Measurements from ENCODE around the gene RAD51B.
A peak's percentile ranks its signal among the peaks of the same experiment; 100 is the strongest.

RAD51B gene

DNA sequence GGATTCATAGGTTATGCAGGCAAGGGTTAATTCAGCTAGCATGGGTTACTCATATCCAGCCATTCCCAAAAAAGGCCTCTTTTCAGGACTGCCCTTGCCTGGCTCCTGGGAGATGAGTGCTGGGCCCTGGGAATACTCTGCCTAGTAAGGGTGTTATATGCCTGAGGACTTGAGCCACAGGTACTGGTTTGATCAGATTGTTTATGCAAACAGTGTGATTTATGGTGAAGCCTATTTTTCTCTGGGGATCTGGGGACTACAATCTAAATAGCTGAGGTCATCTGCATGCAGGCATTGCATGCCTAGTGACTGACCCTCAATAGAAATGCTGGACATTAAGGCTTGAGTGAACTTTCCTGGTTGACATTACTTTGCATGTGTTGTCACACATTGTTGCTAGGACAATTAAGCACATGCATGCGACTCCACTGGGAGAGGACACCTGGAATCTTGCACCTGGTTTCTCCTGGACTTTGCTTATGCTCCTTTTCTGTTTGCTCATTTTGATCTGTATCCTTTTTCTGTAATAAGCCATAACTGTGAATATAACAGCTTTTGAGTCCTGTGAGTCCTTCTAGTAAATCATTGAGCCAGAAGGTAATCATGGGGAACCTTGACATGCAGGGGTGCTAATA, 73.0 kb downstream of the RAD51B start:
- no peak for DNase-seq (ENCODE audit: low read depth in 3 of 3)

DNA sequence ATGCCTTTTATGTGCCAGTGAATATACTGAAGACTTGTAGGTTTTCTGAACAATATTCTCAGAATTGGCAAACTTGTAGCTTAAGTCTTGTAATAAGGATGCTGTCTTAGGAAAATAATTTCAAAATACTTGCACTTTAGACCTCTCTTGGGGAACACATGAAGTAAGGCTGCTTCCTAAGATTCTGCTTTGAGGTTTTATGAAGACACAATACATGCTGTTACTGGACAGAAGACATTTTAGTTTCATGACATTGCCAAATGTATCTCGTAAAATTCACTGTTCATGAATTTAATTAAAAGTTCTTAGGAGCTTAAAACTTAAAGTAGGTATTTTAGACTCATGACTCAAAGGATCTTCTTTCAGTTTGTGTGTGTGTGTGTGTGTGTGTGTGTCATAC, 80.7 kb downstream of the RAD51B start:
- DNase-seq (ENCODE audit: low read depth in 3 of 3) = no peak

DNA sequence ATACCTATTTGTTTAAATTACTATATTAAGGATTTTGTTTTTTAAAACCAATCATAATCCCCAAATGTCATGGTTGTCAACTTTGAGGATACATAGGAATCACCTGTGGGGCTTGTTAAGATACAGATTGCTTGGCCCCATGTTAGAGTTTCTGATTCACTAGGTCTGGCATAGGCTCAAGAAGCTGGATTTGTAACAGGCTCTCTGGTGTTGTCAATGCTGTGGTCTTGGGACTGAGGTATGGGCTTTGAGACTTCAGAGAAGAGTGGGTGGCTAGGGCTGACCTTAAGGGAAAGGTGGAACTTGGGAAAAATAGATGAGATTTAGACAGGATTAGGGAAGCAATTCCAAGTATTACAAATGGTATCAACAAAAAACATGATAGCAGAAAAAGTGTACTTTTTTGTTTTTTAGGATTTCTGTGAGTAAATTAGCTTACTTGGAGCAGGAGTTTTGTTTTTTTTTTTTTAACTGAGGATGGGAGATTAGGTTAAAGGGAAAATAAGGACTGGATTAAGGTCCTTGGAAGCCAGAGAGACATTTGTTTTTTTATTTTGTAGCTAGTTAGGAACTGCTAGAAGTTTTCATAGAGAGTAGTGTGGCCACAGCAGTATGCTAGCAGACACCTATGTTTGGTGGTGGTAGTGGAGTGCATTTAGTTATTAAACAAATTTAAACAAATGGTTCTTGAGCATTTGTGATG, 88.6 kb downstream of the RAD51B start:
- no peak for DNase-seq (ENCODE audit: low read depth in 3 of 3)

DNA sequence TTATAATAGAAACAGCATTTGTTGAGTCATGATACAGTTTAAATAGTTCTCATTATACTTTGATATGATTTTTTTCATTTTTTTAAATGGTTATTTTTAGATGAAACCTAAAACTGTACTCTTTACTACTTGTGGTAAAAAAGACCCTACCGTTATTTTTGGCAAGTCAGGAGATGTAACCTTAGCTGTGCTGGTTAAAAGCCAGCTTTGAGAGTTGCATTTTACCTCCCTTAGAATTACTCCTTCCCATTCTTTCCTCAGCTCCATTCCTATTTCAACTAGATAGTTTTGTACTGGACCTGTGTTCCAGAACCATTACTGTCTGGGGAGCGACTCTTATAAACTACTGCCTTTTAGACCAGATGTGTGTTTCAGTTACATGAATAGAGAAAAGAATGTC, 92.0 kb downstream of the RAD51B start:
- DNase-seq (ENCODE audit: low read depth in 3 of 3) = no peak

DNA sequence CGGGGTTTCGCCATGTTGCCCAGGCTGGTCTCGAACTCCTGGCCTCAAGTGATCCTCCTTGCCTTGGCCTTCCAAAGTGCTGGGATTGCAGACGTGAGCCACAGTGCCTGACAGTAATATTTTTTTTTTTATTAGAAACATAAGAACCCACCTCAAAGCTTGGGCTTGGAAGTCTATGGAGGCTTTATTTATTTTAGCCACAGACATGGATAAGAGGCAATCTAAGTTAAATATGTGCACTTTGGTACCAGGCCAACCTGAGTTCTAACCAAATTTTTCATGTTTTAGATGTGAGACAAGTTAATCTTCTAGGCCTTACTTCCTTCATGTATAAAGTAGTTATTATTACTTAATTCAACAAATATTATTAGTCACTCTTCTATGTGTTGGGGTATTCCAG, 96.9 kb downstream of the RAD51B start:
- DNase-seq (ENCODE audit: low read depth in 3 of 3) = no peak

DNA sequence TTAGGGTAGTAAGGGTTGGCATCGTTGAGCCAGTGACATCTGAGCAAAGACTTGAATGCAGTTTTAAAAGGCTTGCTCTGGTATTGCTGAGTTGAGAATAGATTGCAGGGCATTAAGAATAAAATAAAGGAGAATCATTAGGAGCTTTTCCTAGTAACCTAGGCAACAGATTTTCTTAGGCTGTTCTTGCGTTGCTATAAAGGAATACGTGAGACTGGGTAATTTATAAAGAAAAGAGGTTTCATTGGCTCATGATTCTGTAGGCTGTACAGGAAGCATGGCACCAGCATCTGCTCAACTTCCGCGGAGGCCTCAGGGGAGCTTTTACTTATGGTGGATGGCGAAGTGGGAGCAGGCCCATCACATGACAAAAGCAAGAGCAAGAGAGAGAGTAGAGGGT, 97.4 kb downstream of the RAD51B start:
- DNase-seq (ENCODE audit: low read depth in 3 of 3) = no peak

DNA sequence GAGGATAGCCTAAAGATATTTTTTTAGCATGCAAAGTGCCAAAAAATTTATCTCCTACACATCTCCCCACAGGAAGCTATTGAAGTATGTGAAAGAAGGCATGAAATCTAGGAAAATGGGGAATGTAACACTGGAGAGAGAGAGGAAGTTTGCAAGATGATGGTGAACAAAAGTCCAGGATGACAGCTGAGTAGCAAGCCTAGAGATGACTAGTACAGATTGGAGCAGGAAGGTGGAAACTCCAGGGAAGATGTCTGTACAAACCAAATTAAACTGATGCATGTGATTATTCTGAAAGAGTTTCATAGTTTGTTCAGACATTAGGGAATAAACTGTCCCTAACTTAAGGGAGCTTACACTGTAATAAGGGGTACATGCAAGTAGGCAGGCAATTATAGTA, 99.3 kb downstream of the RAD51B start:
- DNase-seq (ENCODE audit: low read depth in 3 of 3) = no peak

DNA sequence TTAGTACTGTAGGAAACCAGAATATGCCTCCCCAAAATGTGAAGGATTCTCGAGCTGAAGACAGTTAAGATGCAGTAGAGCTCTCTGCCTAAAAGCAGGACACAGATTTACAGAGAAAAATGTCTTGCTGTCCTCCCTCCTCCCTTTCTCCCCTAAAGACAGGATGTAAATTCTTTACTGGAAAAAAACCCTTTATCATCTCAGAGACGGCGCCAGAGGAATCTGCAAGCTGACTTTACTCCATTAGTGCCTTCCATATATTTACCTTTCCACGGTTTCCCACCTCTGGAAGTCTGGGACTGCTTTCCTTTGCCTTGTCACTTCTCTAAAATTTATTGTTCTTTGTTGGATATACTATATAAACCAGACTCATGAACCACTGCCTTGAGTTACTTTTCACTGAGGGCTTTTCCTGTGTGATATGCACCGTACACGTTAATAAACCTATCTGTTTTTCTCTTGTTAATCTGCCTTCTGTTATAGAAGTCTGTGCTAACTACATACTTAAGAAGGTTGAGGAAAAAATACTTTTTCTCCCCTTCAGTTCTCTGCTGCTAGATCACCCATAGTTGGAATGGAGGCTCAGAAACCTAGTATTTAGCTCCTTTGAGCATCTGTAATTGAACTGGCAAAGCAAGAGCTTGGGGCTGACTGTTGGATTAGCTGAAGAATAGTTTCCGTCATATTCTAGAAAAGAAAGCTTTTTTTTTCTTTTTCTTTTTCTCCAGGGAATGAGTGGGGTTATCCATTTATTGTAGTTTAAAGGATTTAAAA, 99.9 kb downstream of the RAD51B start:
- no peak for DNase-seq (ENCODE audit: low read depth in 3 of 3)

DNA sequence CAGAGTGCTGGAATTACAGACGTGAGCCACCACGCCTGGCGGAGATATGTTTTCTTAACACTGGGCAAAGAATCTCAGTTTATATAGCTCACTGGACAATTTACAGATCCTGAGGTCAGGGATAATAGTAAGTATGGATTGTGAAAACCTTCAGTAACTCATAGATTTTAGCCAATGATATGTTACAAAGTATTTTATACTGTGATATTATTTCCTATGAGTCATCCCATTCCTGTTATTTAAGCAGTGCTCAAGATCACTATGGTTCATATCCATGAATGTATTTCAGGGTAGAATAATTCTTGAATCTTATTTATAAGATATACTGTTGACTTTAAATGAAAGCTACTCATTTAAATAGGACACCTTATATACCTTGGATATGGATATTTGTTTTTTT, 107.2 kb downstream of the RAD51B start:
- no peak for DNase-seq (ENCODE audit: low read depth in 3 of 3)

DNA sequence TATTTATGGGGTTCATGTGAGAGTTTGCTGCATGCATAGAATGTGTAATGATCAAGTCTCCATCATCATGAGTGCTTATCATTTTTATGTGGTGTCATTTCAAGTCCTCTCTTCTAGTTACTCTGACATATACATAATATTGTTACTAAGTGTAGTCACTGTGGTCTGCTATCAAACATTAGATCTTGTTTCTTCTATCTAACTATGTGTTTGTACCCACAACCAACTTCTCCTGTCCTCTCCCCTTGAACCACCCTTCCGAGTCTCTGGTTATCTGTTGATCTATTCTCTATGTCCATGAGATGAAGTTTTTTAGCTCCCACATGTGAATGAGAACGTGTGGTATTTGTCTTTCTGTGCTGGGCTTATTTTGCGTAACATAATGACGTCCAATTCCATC, 107.7 kb downstream of the RAD51B start:
- no peak for DNase-seq (ENCODE audit: low read depth in 3 of 3)

DNA sequence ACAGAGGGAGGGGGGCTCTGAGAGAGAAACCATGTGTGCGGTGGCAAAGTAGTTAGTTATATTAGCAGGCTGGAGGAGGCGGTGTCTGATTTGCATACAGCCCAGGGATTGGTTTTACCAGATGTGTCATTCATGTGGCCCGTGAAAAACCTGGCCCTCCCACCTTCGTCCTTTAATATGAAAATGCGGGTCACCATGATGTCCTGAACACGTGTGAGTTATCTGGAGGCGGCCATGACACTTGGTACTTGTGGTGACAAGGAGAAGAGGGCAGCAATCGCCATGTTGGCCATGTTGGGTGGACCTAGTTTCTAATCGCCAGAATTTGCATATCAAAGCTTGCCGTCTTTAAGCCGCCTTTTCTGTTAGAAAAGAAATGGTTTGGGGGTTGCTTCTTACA, 108.8 kb downstream of the RAD51B start:
- DNase-seq (ENCODE audit: low read depth in 3 of 3) = no peak

DNA sequence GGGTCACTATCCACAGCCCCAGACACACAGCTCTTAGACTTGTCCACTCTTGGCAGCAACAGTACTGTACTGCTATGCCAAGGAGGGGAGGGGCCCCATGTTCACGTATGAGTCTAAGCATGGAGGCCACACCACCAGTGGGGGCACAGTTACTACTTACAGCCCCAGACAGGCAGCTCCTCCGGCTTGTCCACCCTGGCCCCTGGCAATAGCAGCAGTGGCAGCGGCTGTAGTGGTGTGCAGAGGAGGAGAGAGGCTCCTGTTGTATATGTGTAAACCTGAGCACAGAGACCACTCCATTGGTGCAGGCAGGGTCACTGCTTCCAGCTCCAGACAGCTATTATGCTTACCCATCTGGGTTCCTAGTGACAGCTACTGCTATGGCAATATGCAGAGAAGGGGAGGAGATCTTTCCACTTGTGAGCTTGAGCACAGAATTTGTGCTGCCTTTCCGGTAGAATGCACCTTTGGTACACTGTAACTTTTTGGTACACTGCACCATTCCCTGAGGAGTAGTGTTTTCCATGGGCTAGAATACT, 113.2 kb downstream of the RAD51B start:
- no peak for DNase-seq (ENCODE audit: low read depth in 3 of 3)

DNA sequence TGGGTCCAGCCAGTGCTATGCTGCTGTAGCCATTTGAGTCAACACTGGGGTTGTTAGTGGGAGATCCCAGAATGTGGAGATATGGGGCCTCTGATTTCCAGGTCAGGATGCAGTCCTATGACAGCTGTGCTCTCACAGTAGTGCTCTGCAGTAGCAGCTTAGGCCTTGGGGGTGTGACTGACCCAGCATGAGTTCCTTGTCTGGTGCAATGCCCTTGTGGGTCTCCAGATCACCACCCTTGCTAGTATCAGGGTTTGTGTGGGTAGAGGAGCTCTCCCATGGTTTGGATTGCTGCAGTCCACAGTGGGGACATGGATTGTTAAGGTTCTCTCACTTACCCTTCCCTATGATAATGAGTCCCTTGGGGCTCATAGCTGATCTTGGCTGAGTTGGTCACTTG, 113.7 kb downstream of the RAD51B start:
- DNase-seq (ENCODE audit: low read depth in 3 of 3) = no peak

DNA sequence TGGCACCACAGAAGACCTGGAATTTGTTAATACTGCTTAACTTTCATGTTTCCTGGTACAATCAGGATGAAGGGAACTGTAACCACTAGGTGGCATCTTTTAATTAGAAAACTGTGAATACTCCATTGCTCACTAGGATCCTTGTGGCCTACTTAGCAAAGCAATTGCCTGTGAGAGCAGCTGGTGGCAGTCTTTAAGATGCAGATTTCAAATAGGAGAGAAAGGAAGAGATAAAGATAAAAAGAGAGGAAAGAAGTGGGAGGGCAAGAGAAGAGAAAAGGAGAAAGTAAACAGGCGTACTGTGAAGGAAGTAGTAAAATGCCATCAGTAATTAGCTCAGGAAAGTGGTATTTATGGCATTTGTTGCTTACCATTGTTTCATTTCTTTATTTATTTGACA, 114.5 kb downstream of the RAD51B start:
- DNase-seq (ENCODE audit: low read depth in 3 of 3) = no peak

DNA sequence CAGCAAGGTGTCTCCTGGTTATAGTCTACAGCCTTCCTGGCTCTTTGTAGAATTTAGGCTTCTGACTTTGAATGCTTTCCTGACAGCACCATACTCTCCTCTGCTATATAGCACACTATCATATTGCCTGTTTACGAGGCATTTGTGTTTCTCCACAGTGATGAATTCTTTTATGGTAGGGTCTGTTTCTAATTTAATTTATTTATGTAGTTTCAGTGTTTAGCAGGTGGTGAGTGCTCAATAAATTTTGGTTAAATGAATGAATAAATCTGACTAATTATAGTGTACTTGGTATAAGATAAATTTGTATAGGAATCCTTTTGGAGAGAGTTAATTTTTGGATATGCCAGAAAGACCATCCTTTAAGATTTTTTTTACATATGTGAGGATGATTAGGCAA, 115.3 kb downstream of the RAD51B start:
- DNase-seq (ENCODE audit: low read depth in 3 of 3) = no peak

DNA sequence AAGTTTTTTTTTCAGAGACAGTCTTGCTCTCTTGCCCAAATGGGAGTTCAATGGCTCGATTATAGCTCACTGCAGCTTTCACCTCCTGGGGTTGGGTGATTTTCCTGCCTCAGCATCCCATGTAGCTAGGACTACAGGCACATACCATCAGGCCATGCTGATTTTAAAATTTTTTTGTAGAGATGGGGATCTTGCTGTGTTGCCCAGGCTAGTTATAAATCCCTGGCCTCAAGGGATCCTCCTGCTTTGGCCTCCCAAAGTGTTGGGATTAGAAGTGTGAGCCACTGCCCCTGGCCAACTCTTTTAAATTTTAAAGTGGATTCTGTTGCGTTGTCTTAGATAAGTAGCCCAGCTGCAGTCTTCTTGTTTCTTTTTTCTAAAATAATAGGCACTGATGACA, 115.8 kb downstream of the RAD51B start:
- DNase-seq (ENCODE audit: low read depth in 3 of 3) = no peak

DNA sequence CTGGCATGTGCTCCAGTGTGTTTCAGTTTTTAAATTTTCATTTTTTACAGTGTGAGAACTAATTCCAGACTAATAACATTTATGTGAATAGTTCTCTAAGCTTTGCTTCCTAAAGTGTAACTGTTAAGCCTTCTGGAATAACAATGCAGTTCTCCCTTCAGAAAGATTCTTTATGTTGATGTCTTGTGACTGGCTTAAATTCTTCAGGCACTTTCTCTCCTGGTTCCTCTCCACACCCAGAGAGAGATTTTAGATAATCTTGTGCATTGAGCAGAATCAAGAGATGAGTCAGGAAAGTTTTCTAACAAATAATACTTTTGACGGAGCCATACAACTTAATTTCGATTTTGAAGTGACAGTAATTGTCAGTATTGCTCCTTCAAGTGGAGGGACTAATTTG, 118.5 kb downstream of the RAD51B start:
- no peak for DNase-seq (ENCODE audit: low read depth in 3 of 3)

DNA sequence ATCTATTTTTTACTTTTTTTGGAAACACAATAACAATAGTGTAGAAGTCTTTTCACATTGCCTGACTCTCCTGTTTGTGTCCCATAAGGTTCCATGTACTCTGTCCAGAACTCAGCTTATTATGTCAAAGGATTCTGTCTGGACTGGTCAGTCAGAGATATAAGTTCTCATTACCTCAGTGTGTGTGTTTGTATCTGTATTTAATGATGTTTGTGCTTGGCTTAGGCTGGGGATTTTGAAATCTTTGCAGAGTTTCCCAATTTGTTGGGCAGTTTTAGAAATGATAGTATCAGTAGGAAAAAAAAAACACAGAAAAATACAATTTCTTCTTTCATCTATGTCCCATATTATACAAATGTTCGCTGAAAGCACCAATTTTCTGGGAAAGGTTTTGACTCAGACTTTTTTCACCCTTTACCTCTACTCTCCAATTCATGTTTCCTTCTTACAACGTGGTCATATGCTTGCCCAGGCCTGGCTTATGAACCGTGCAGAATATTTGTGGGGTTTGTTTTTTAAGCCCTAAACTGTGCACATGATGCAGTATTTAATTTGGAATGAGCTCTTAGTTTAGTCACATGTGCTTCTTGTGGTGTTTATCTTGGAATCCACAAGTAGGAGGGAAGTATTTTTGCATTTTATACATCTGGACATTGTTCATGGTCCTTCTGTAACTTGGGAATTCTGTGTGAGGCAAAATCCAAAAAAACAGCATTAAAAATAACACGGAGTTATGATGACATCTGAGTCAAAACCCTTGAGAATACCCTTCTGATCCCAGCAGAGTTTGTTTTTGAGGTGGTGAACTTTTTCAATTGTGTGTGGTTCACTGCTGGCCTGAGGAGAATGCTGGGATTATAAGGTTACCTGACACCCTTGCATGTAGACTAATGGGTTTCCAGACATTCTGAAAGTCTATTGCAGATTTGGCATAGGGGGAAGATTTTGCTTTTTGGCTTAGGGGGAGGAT, 121.2 kb downstream of the RAD51B start:
- no peak for DNase-seq (ENCODE audit: low read depth in 3 of 3)

DNA sequence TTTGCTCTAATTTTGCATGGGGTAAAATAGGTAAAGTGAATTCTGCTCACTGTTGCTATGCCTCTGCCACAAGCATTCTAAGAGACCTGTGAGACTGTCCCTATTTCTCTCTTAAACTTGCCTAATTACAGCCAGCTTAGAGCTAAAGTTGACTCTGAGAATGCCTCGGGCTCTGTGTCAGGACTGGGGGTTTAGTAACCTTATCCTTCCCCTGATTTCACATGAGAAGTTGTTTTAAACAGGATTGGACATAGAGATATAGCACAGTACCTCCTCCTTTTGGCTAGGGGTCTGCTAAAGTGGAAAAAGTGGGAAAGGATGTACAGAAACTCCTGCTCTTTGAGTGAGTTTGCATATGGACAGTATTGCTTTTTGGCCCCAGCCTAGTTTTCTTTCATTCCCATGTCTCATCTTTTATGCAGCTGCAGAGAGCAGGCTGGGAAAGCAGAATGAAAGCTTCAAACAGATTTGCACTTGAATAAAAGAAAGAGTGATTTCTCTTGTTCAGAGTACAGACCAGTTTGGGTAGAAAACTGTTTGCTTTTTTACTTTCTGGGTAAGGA, 122.0 kb downstream of the RAD51B start:
- no peak for DNase-seq (ENCODE audit: low read depth in 3 of 3)

DNA sequence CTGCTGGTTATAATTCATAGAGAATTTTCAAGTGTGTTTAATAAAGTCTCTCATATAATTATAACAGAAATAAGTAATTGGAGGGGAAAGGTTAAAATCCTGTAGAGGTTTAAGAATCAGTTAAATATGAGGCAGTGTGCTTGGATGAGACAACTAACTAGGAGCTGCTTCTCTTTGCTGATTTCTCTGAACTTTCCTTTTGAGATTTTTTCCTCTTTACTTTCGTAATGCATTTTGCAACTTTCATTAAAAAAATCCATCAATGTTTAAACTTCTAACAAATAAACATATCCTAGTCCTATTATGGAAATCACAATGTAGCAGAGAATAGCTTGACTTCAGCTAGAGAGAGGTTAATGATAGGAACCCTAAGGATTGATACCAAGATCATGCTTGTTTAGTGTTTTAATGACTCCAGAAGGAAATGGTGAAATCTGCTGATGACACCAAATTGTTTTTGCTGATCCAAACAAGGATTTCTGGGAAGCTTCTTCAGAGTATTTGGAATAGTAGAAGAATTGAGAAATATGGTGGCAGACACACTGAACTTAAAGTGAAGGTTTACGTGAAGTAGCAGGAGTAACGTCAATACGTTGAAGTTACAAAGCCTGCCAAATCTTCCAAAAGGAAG, 122.6 kb downstream of the RAD51B start:
- DNase-seq (ENCODE audit: low read depth in 3 of 3) = no peak

DNA sequence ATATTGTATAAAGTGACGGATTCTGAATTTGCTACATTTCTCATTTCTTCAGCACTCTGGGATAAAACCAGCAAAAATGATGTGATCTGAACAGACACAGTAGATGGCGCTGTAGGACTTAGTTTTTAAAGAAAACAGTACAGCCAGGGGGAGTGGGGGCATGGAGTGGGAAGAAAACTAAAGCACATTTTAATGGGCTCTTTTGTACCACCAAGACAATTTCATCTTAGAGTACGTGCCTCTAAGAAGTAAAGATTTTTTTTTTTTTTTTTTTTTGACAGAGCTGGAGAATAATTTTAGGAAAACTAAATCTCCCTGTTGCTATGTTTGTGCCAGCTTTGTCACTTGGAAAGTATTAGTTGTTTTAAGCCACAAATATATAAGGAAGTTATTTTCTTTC, 124.4 kb downstream of the RAD51B start:
- peak in 1 of 3 experiments; percentile 11 for DNase-seq (ENCODE audit: low read depth in 3 of 3)

Data from stimulated activated CD4-positive, alpha-beta T cell treated with anti-CD3 and anti-CD28 coated beads, TNF-alpha, amount 100 ng/mL, for 4 hours (primary cell).